GM19463 (cell line): Measurements from ENCODE around the gene RSPH1.

Experiments
- ATAC-seq: cut with Tn5 transposase; IDR thresholded peaks from one replicate; pipeline ENCODE4 v1.9.1; 2021; ENCODE audit warnings: mild to moderate bottlenecking, moderate library complexity; ENCODE audit not compliant: unreplicated experiment

Gene RSPH1

DNA sequence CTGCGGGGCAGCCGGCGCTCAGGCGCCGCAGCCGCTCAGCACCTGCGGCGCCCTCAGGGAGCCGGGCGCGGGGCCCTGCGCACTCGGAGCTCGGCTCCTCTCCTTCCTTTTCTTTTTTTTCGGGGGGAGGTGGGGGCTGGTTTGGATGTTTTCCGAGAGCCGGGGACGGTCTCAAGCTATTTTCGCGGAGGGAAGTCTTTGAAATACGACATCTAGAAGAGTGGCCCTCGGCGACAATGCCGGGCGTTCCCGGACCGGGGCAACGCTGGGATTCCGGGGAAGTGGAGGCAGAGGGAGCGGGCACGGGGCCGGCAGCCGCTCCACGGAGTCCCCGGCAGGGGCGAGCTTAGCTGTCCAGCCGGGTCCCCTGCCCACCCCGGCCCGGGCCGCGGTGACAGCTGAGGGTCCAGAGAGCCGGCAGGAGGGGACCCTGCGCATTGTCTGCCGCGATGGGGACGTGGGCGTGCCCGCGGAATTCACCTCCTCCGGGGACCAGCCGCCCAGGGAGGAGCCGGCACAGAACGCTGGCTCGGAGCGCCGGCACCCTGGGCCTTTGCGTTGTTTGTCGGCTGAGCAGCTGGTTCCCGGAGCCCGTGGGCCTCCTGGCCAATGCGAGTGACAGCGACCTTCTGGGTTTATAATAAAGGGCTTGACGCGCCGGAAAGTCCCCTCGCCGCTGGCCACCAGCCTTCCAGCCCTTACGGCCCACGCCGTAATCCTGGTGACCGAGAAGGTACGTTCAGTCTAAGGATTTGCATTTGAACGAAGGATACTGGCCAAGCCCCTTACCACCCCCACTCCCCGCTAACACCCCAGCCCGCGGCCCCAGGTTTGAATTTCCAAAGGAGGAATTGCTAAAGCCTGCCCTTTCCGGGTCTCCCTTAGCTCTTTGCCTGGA, 18.2 kb upstream of the RSPH1 start:
- peak; percentile 49 for ATAC-seq

DNA sequence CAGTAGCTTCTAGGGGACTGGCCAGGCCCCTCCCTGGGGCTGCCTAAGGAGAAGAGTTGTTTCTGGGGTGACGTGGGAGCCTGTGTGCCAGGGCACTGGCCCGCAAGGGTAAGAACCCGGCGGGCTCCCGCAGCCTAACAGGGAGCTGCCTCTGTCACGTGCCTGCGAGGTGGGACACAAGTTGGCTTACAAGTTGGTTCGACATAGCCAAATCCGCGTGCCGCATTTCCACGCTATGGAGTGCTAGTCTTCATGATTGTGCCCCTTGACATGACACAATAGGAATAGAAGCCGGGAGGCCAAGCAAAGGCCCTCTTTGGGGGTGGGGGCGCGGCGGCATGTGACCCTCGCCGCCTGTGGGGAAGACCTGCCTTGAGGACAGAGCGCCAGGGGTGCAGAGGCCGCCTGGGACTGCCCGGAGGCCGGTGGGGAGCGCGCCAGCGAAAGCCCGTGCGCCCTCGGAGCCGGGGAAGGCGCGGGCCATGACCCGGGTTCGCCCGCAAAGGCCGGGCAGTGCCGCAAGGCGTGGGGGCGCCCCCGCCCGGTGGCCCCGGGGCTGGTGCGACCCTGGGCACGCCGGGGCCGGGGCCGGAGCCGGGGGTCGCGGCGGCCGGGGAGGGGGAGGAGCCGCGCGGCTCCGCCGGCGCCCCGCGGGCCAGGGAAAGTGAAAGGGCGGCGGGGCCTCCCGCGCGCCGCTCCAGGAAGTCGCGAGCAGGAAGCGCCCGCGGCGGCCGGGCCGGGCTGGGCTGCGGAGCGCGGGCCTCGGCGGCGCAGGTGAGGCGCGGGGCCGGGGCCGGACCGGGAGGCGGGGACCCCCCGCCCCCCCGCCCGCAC, 17.3 kb upstream of the RSPH1 start, which contains the start of gene SLC37A1:
TSS of gene SLC37A1 (plus strand) at position 702 of the 834 bp plus-strand sequence. CDS start 4,603 bp downstream, outside the sequence.
- peak; percentile 61 for ATAC-seq

GRCh38 chr21:42512346-42513034, 16.5 kb upstream of the RSPH1 start:
- no peak for ATAC-seq

GRCh38 chr21:42509244-42509643, 13.2 kb upstream of the RSPH1 start:
- no peak for ATAC-seq

DNA sequence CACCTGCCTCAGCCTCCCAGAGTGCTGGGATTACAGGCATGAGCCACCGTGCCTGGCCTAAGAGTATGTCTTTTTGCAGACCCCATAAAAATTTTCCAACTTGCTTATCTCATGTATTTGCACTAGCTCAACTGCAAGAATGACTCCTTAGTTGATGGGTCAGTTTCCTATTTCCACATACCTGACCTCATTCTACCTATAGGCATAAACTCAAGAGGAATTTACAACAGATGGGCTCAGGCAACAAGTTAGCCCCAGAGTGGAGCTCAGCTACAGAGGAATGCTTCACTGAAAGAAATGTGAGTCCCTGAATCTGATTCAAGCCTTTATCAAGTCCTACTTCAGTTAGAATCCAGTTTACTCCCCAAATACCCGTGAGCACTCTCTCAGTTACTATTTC, 12.3 kb upstream of the RSPH1 start:
- ATAC-seq, result no peak

- no peak for ATAC-seq
Observed at GRCh38 chr21:42507418-42507817, 11.4 kb upstream of the RSPH1 start.

DNA sequence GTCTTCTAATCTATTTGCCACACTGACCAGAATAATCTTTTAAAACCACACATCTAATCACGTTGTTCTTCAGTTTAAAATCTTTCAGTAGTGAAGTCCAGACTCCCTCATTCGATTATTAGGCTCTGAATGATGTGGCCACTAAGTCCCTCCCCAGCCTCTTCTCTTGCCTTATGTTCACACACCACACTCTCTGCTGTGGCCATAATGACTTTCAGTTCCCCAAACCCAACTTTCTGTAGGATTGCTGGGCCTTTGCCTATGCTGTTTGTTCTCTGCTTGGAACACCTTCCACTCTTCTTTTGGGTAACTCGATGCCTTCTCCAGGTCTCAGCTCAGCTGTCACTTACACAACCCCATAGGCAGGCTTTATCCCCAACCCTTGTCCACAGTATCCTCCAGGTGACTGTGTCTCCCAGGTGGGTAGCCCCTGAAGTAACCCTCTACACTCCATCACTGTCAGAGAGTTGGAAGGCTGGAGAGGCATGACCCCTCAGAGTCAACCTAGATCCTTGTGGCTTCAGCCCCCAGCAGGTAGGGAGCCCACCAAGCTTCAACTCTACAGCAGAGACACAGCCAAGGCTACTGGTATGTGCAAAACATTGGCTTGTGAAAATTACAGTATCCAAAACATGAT, 9.2 kb upstream of the RSPH1 start:
- ATAC-seq, result peak; percentile 87

DNA sequence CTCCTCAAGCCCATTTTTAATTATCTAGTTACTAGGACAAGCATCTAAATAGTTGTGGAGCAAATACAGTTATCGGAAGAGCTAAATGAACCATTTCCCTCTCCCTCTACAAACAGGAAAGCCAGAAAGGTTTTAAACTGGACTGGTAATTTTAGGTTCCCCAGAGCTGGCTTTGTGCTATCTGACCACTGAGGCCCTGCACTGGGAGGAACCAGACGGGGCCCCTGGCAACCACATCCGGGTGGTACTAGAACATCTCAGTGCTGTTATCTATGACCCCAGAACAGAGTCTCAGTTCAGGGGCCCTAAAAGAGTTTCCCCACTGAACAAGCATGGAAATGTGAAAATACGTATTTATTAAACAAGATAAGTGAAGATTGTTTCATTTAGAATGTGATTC, 7.7 kb upstream of the RSPH1 start:
- ATAC-seq, result peak; percentile 48

- no peak for ATAC-seq
Observed at GRCh38 chr21:42500736-42501135, 4.7 kb upstream of the RSPH1 start.

DNA sequence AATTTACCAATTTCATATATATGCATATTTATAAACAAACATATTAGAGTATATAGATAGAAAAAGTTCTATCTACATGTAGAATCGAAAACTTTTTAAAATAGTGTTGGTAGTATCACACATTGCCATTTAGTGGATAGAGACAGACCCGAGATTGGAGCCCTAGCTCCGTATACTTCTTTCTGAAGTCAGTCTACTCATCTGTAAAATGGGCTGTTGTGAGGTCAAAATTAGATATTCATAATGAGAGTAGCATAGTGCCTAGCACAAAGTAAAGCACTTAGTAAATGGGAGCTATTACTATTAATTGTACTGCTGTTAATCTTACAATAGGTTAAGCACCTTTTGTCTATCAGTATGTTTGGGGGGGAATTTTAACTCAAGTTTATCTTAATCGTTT, 4.2 kb upstream of the RSPH1 start:
- no peak for ATAC-seq

- no peak for ATAC-seq
Observed at GRCh38 chr21:42499444-42500112, 3.6 kb upstream of the RSPH1 start.

GRCh38 chr21:42498012-42498411, 2.0 kb upstream of the RSPH1 start:
- ATAC-seq, result no peak

DNA sequence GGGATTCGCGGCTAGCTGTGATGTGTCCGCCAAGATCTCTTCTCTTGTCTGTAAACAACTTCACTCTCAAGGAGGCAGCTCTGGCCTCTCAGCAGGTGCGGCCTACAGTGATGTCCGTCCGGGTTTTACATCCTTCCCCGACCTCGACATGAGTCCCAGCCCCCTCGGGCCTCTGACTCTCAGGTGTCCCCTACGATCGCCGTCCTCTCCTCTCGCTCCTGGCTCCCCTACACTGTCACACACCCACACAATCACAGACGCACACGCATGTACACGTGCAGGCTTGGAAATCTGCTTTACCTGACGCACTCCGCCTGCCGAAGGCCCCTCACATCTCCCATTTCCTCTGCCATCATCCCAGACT, 797 bp upstream of the RSPH1 start:
- no peak for ATAC-seq

DNA sequence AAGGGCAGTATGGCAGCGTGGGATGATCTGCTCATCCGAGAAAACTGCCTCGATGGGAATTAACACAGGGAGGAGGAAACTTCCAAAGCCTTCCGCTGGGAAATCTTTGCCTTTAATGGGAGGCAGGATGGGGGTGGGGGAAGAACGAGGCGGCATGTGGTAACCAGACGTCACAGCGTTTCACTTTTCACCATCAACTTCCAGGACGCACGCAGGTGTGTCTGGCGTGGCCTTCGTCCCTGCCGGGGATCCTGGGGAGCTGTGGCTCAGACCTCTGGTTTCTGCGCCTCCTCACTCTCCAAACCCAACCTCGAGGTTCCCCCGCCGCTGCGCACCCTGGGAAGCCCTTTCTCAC, 282 bp downstream of the RSPH1 start:
- ATAC-seq, result peak; percentile 5

DNA sequence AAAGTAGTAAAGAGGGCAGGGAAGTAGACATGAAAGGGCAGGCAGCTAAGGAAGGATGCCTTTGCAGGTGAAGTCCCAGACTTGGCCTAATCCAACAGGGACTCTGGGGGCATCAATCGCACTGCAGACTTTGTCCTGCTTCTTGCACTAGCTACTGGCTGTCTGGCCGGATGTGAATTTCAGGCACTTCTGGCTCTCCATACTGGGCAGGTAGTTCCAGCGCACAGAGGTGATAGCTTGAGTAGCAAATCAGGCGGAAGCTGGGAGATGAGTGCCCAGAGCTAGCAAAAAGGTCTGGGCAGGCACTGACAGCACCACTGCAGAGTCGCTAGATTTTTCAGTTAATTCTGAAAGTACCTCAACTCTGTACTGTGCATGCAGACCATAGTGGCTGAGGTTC, 997 bp downstream of the RSPH1 start:
- ATAC-seq, result no peak

DNA sequence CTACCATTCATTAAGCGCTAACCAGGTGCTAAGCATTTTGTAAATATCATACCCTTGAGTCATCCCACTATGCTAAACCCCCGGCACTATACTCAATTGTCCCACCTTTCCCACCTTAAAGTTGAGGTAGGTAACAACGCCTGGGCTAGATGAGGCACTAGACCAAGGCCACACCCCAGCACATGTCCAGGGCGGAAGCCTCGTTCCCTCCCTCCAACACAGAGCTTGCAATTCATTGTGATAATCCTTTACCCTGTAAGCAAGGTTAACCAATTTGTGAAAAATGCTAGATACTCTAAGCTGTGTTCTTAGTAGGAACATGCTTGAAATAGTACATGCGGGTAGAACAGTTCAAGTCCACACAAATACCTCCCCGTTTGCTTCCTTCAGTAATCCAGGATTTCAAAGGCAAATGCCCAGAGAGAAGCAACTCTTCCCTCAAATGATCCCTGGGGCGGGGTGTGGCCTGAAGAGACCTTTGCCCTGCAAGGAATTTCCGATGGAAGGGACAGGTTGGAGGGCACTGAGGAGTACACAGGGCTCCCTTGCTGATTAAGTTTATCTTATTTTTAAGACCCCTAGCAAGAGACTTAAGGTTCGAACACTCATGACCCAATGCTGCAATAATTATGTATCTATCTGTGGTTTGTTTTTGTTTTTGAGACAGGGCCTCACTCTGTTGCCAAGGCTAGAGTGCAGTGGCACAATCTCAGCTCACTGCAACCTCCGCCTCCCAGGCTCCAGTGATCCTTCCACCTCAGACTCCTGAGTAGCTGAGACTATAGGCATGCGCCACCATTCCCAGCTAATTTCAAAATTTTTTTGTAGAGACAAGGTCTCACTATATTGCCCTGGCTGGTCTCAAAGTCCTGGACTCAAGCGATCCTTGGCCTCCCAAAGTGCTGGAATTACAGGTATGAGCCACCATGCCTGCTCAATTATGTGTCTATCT, 2.6 kb downstream of the RSPH1 start:
- ATAC-seq, result no peak

DNA sequence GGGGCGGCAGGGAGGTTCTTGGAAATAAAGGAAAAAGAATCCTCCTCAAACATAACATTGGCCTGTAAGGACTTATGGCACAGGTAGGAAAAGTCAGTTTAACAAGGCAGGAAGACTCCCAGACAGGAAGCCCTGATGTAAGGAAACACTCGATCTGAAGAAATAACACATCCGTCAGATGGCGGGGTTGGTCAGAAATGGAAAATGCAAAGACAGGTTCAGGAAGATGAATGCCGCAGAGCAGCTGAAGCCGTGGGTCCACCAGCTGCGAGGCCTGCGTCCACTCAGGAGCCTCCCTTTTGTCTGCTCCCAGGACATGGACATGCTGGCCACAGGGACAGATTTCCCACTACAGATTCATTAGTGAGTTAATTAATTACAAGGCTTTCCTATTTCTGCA, 3.8 kb downstream of the RSPH1 start:
- ATAC-seq, result no peak

GRCh38 chr21:42491328-42491727, 4.7 kb downstream of the RSPH1 start:
- no peak for ATAC-seq

GRCh38 chr21:42490720-42491119, 5.3 kb downstream of the RSPH1 start:
- ATAC-seq, result no peak
